Progenitor cell of endocrine pancreas (in vitro differentiated cells): ENCODE measurements around the gene CDH4. TPM values are rescaled to one million over a fixed set of nuclear protein-coding genes. Genes with fewer than 3 reads are reported as not detected.
"Not testable (repeated sequence)": the region's sequence is repeated elsewhere in the genome, so short reads cannot be mapped to it uniquely, and the experiment has no call there.

Experiments
- DNase-seq: peaks from one replicate; pipeline ENCODE4 v3.0.0; 2021; ENCODE audit warnings: low spot score; ENCODE audit not compliant: unreplicated experiment
- H3K27ac Mint-ChIP-seq: 2 replicates; pipeline ENCODE4 v1.8.0; 2021; ENCODE audit warnings: mild to moderate bottlenecking, moderate library complexity, mixed read lengths
- H3K27me3 Mint-ChIP-seq: 2 replicates; pipeline ENCODE4 v1.8.0; 2021; ENCODE audit warnings: mixed read lengths
- H3K36me3 Mint-ChIP-seq: 2 replicates; pipeline ENCODE4 v1.8.0; 2022; ENCODE audit warnings: mixed read lengths; ENCODE audit not compliant: insufficient read depth
- H3K4me1 Mint-ChIP-seq: 2 replicates; pipeline ENCODE4 v1.8.0; 2021; ENCODE audit warnings: low read depth, mixed read lengths
- H3K4me3 Mint-ChIP-seq: 2 replicates; pipeline ENCODE4 v1.8.0; 2021; ENCODE audit warnings: low read depth, mild to moderate bottlenecking, moderate library complexity, mixed read lengths
- H3K9me3 Mint-ChIP-seq: 2 replicates; pipeline ENCODE4 v1.8.0; 2021; ENCODE audit warnings: low read depth, mixed read lengths
- total RNA-seq: library from RNA; stranded (reverse); gene quantifications from 2 replicates; pipeline ENCODE4 v1.2.1, GENCODE V29; 2021
- TF ChIP-seq, protein P1 (sequence below): fragments of 200-600 bp; sonication (generic); IDR thresholded peaks from one replicate; pipeline ENCODE4 v1.5.0; 2021; ENCODE audit warnings: antibody characterized with exemption, mild to moderate bottlenecking; ENCODE audit not compliant: unreplicated experiment

Gene CDH4
- total RNA-seq, 1 donor from 2014 or later: 0.43 TPM

DNA sequence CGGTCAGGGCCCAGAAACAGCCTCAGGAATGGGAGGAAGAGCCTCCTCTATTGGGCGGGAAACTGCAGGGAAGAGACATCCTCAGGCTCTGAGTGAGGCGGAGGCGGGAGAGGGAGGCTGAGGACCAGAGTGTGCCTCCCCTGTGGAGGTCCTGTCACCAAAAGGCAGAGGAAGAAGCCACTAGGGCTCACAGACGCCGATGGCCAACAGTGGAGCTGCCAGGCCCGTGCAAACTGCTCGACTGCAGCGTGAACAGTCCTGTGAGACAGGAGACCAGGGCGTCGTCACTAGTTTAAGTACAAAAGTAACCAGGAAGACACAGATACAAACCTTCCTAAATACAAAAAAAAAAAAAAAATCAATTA is 730.9 kb downstream of the CDH4 start:
- TF ChIP-seq, protein P1, sequence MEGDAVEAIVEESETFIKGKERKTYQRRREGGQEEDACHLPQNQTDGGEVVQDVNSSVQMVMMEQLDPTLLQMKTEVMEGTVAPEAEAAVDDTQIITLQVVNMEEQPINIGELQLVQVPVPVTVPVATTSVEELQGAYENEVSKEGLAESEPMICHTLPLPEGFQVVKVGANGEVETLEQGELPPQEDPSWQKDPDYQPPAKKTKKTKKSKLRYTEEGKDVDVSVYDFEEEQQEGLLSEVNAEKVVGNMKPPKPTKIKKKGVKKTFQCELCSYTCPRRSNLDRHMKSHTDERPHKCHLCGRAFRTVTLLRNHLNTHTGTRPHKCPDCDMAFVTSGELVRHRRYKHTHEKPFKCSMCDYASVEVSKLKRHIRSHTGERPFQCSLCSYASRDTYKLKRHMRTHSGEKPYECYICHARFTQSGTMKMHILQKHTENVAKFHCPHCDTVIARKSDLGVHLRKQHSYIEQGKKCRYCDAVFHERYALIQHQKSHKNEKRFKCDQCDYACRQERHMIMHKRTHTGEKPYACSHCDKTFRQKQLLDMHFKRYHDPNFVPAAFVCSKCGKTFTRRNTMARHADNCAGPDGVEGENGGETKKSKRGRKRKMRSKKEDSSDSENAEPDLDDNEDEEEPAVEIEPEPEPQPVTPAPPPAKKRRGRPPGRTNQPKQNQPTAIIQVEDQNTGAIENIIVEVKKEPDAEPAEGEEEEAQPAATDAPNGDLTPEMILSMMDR: no peak
- H3K36me3 Mint-ChIP-seq: peaks cover 30% of the 10 kb centered on the region

DNA sequence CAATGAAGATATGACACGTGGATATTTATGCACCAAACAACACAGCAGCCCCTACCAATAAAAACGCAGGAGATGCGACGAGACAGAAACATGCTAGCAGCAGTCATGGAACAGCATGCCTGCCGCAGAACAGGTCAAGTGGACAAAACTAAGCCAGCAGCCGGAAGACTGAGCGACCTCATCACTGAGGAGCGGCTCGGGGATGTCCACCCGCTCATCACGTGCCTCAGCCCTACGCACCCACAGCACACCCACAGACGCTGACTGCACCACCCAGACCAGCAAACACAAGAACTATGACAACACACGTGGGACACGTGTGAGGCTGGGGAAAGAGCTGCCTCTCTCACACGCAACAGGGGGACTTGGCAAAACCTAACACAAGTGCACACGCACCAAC is 731.9 kb downstream of the CDH4 start:
- Mint-ChIP-seq H3K4me3 (no peak overlapping the region), H3K9me3 (no peaks in the 10 kb centered on the region), H3K27ac (no peak overlapping the region), H3K27me3 (no peaks in the 10 kb centered on the region), H3K4me1 (no peaks in the 10 kb centered on the region), H3K36me3 (peaks cover 34% of the 10 kb centered on the region)
- DNase-seq: no peak
- TF ChIP-seq, protein P1: no peak

More for the DNA sequence above, 730.9 kb downstream of the CDH4 start:
- Mint-ChIP-seq H3K27ac (peak overlapping the region; percentile 24), H3K9me3 (no peaks in the 10 kb centered on the region), H3K27me3 (no peaks in the 10 kb centered on the region), H3K4me3 (no peak overlapping the region), H3K4me1 (no peaks in the 10 kb centered on the region)
- no peak for DNase-seq

DNA sequence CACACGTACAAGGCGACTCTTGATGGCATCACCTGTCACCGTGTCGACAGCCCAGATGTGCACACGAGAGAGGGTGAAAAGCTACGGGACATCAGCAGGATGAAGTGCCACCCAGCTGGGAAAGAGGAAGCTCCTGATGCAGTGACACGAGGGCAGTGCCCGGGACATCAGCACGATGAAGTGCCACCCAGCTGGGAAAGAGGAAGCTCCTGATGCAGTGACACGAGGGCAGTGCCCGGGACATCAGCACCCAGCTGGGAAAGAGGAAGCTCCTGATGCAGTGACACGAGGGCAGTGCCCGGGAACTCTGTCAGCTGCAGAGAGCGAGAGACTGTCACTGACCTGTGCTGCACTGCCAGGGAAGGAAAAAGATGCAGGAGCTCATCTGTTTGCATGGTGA is 732.4 kb downstream of the CDH4 start:
- DNase-seq, H3K9me3 Mint-ChIP-seq, H3K27me3 Mint-ChIP-seq, H3K4me1 Mint-ChIP-seq, H3K27ac Mint-ChIP-seq, H3K4me3 Mint-ChIP-seq: not testable (repeated sequence)
- H3K36me3 Mint-ChIP-seq: peaks cover 34% of the 10 kb centered on the region

DNA sequence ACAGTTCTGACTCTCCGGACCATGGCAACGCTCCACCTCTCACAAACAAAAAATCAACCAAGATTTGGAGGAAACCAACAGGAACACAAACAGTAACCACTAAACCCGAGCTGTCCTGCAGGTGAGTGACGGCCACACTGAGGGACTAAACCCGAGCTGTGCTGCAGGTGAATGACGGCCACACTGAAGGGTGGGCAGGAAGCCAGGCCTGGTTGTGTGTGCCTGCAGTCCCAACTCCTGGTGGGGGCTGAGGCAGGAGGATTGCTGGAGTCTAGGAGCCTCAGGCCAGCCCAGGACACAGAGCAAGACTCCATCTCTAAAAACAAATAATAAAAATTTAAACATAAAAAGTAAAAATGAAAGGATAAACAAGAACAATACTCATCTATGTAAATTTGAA is 733.0 kb downstream of the CDH4 start:
- H3K27ac Mint-ChIP-seq: no peak overlapping the region
- no peak overlapping the region for H3K4me3 Mint-ChIP-seq
- peaks cover 37% of the 10 kb centered on the region for H3K36me3 Mint-ChIP-seq
- no peaks in the 10 kb centered on the region for H3K9me3 Mint-ChIP-seq
- TF ChIP-seq, protein P1: no peak
- DNase-seq: no peak
- H3K27me3 Mint-ChIP-seq: no peaks in the 10 kb centered on the region
- H3K4me1 Mint-ChIP-seq: no peaks in the 10 kb centered on the region

DNA sequence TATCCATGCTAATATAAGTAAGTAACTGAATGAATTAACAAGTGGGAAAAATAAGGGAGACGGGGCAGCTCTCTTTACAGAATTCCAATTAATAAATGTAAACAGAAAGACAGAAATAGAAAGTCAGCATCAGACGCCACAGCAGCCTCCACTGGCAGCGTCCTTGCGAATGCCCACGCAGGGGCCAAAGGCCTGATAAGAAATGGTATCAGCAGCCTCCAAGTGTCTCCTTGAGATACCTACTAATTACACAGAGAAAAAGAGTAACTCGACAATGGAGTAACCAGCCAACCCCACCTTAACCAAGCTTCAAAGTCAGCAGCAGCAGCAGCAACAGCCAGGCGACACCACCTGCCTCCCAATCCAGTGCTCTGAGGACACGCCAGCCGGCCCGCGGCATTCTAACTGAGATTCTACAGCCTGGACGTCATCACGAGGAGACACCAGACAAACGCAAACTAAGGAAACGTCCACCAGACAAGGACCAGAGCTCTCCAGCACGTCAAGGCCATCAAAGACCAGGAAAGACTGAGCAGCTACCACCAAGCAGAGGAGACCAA is 734.8 kb downstream of the CDH4 start:
- Mint-ChIP-seq H3K27me3 (no peaks in the 10 kb centered on the region), H3K4me3 (no peak overlapping the region), H3K9me3 (peaks cover 6% of the 10 kb centered on the region), H3K27ac (no peak overlapping the region), H3K36me3 (peaks cover 44% of the 10 kb centered on the region), H3K4me1 (no peaks in the 10 kb centered on the region)
- TF ChIP-seq, protein P1: no peak
- no peak for DNase-seq

DNA sequence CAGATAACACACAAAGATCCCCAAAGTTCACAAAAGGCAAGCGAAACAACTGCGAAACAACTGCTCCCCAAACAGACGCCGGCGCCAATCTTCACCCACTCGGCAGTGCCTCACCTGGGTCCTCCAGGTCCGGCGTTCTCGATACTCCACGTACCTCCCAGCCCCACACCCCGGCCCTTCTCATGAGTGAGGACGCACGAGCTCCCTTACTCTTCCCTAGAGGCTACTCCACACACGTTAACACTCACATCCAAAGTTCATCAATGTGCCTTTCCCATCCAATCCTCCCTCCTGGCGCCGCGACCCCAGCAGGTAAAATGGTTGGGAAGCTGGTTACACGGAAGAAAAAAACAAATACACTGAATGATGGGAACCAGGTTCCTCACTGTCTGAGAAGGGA is 736.6 kb downstream of the CDH4 start:
- Mint-ChIP-seq H3K36me3 (peaks cover 62% of the 10 kb centered on the region), H3K27me3 (no peaks in the 10 kb centered on the region), H3K4me3 (no peak overlapping the region), H3K9me3 (peaks cover 19% of the 10 kb centered on the region), H3K27ac (no peak overlapping the region), H3K4me1 (no peaks in the 10 kb centered on the region)
- DNase-seq: no peak
- TF ChIP-seq, protein P1: no peak
